Activated naive CD4-positive, alpha-beta T cell treated with anti-CD3 and anti-CD28 coated beads for 36 hours (primary cell): ENCODE results near the gene ARHGEF2. TPM values are rescaled to one million over a fixed set of nuclear protein-coding genes. Genes with fewer than 3 reads are reported as not detected.
"Not testable (repeated sequence)": the region's sequence is repeated elsewhere in the genome, so short reads cannot be mapped to it uniquely, and the experiment has no call there.

Source experiments
- CTCF ChIA-PET: fragments of 350-600 bp; sonication (Branson Sonifier 250); formaldehyde crosslinking; loops from one replicate; lab custom pipeline; 2021; ENCODE audit warnings: antibody characterized with exemption; lab: Charles Lee
- DNase-seq: peaks from one replicate; pipeline ENCODE4 v3.0.0-alpha.2; 2020
- H3K27ac Mint-ChIP-seq: one replicate; pipeline ENCODE4 v1.8.0; 2021; ENCODE audit warnings: mild to moderate bottlenecking, mixed read lengths
- H3K27me3 Mint-ChIP-seq: one replicate; pipeline ENCODE4 v1.8.0; 2021; ENCODE audit warnings: low read depth, mixed read lengths
- H3K36me3 Mint-ChIP-seq: one replicate; pipeline ENCODE4 v1.8.0; 2021; ENCODE audit warnings: low read depth, mixed read lengths
- H3K4me1 Mint-ChIP-seq: one replicate; pipeline ENCODE4 v1.8.0; 2021; ENCODE audit warnings: low read depth, mixed read lengths
- H3K4me3 Mint-ChIP-seq: one replicate; pipeline ENCODE4 v1.8.0; 2021; ENCODE audit warnings: mild to moderate bottlenecking, moderate library complexity, mixed read lengths
- H3K9me3 Mint-ChIP-seq: one replicate; pipeline ENCODE4 v1.8.0; 2021; ENCODE audit warnings: mixed read lengths
- intact Hi-C: fragments of 100-400 bp; cut with micrococcal nuclease; formaldehyde crosslinking; loops from one replicate; pipeline ENCODE4 v1.15.1; 2023
- total RNA-seq, 2 experiments: library from RNA; stranded (reverse); gene quantifications; one replicate each; pipeline ENCODE4 v1.2.3, GENCODE V29; 2021

Gene ARHGEF2
- total RNA-seq, 2 experiments from 2014 or later: 154 to 159 TPM

DNA sequence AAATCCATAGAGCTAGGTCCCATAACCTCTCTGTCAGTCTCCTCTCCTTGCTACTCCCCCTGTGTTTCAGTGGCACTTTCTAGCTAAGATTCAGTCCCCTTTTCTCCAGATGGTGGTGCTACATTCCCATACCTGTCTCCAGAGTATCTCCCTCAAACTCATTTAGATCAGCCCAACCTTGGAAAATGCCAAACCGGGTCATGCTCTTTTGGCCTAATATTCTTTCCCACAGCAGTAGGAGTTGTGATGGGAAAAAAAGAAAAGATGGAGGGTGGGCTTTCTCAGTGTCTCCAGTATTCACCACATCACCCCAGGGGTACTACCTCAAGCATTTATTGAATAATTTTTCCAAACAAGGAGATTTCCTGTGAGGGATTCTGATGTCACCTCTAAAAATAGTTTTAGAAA is 40.1 kb downstream of the ARHGEF2 start:
- no peak overlapping the region for H3K4me3 Mint-ChIP-seq

GRCh38 chr1:155934936-155935590 is 43.3 kb downstream of the ARHGEF2 start:
- intact Hi-C loops: loop anchor here (1.0 kb wide), 10 partner anchors 11 to 403 kb away; partner anchors contain the start of genes ARHGEF2, CCT3, LAMTOR2 and RIT1
- no peak overlapping the region for H3K4me3 Mint-ChIP-seq
- no peaks in the 10 kb centered on the region for H3K9me3 Mint-ChIP-seq
- H3K27ac Mint-ChIP-seq: no peak overlapping the region
- no peaks in the 10 kb centered on the region for H3K27me3 Mint-ChIP-seq
- H3K36me3 Mint-ChIP-seq: peaks cover 26% of the 10 kb centered on the region
- DNase-seq: no peak
- H3K4me1 Mint-ChIP-seq: peaks cover 47% of the 10 kb centered on the region
- CTCF ChIA-PET: interaction anchor here (0.7 to 4.1 kb wide), 7 partner anchors 10 to 131 kb away, joined by 3 to 36 read pairs (median 5); partner anchors contain the start of gene ARHGEF2

More for the DNA sequence above, 40.1 kb downstream of the ARHGEF2 start:
- H3K36me3 Mint-ChIP-seq: peaks cover 3% of the 10 kb centered on the region
- CTCF ChIA-PET: interaction anchor here (0.7 to 5.6 kb wide), 19 partner anchors 8 to 192 kb away, joined by 3 to 135 read pairs (median 4); partner anchors contain the start of gene ARHGEF2
- no peaks in the 10 kb centered on the region for H3K27me3 Mint-ChIP-seq
- peaks cover 48% of the 10 kb centered on the region for H3K4me1 Mint-ChIP-seq
- peak; percentile 69 for DNase-seq
- intact Hi-C loops: loop anchor here (1.0 kb wide), 5 partner anchors 8 to 128 kb away; partner anchors contain the start of gene LAMTOR2
- H3K9me3 Mint-ChIP-seq: no peaks in the 10 kb centered on the region
- peak overlapping the region; percentile 78 for H3K27ac Mint-ChIP-seq

GRCh38 chr1:155934097-155934935 is 44.0 kb downstream of the ARHGEF2 start, which contains the start of gene KHDC4:
KHDC4 (minus strand) TSS chr1:155934413; CDS start chr1:155934373, 40 bp downstream.
- H3K27ac Mint-ChIP-seq: no peak within 1 kb of the TSS
- H3K4me1 Mint-ChIP-seq: peaks cover 46% of the 10 kb centered on the region

DNA sequence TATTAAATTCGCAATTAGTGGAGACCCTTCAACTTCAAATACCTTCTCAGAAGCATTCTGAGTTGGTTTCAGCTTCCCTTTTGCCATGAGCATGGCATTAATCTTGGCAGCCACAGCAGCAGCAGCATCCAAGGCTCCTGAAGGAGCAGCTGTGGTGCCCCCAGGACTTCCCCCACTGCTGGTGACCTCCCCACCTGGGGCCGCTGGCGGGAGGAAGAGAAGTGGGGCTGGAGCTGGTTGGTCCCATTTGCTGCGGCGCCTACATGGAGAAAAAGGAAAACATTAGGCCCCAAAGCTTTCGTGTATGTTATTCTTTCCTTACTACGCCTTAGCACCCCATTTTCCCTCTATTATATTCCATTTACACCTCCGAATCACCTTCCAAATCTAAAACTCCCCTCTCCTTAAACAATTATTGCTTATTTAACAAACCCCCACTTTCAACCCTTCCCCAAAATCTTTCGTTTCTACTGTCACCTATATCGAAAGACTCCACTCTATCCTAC is 44.7 kb downstream of the ARHGEF2 start:
- peaks cover 34% of the 10 kb centered on the region for H3K36me3 Mint-ChIP-seq
- intact Hi-C loops: loop anchor here (1.0 kb wide), 10 partner anchors 13 to 405 kb away; partner anchors contain the start of genes ARHGEF2, CCT3, LAMTOR2 and RIT1
- H3K27me3 Mint-ChIP-seq: no peaks in the 10 kb centered on the region
- no peaks in the 10 kb centered on the region for H3K9me3 Mint-ChIP-seq
- no peak overlapping the region for H3K4me3 Mint-ChIP-seq
- H3K4me1 Mint-ChIP-seq: peaks cover 47% of the 10 kb centered on the region
- H3K27ac Mint-ChIP-seq: no peak overlapping the region
- no peak for DNase-seq
- CTCF ChIA-PET: interaction anchor here (0.6 to 4.1 kb wide), 6 partner anchors 12 to 133 kb away, joined by 3 to 36 read pairs (median 5); no protein-coding TSS in a partner anchor

More at GRCh38 chr1:155934097-155934935, 44.0 kb downstream of the ARHGEF2 start, which contains the start of gene KHDC4:
- Mint-ChIP-seq H3K36me3 (peaks cover 29% of the 10 kb centered on the region), H3K27me3 (no peaks in the 10 kb centered on the region), H3K9me3 (no peaks in the 10 kb centered on the region), H3K4me3 (no peak within 1 kb of the TSS)
- DNase-seq: peak; percentile 97
- intact Hi-C loops: loop anchor here (1.0 kb wide), 10 partner anchors 12 to 404 kb away; partner anchors contain the start of genes ARHGEF2, CCT3, LAMTOR2 and RIT1
- CTCF ChIA-PET: interaction anchor here (0.6 to 4.1 kb wide), 8 partner anchors 13 to 132 kb away, joined by 3 to 36 read pairs (median 5); partner anchors contain the start of gene ARHGEF2

GRCh38 chr1:155932487-155932886 is 45.9 kb downstream of the ARHGEF2 start:
- Mint-ChIP-seq H3K4me1 (peaks cover 40% of the 10 kb centered on the region), H3K9me3 (no peaks in the 10 kb centered on the region), H3K27me3 (no peaks in the 10 kb centered on the region), H3K27ac (no peak overlapping the region), H3K4me3 (peak overlapping the region; percentile 56), H3K36me3 (peaks cover 41% of the 10 kb centered on the region)
- no peak for DNase-seq
- CTCF ChIA-PET: interaction anchor here (0.6 to 4.1 kb wide), 10 partner anchors 9 to 197 kb away, joined by 3 to 36 read pairs (median 5); no protein-coding TSS in a partner anchor
- intact Hi-C loops: no loop called here

DNA sequence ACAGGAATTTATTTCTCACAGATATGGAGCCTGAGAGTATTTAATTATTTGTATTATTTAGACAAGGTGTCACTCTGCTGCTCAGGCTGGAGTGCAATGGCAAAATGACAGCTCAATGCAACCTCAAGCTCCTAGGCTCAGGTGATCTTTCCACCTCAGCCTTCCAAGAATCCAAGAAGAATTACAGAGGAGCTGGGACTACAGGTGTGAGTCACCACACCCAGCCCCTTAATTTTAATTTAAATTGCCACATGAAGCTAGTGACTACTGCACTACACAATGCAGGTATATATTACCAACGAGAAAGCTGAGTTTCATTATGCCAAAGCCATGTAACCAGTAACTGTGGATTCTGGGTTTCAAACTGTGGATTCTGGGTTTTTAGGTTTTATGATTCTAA is 46.3 kb downstream of the ARHGEF2 start:
- no peak overlapping the region for H3K27ac Mint-ChIP-seq
- H3K27me3 Mint-ChIP-seq: no peaks in the 10 kb centered on the region
- H3K9me3 Mint-ChIP-seq: no peaks in the 10 kb centered on the region
- intact Hi-C loops: no loop called here
- peaks cover 41% of the 10 kb centered on the region for H3K36me3 Mint-ChIP-seq
- DNase-seq: no peak
- H3K4me1 Mint-ChIP-seq: peaks cover 40% of the 10 kb centered on the region
- CTCF ChIA-PET: interaction anchor here (0.6 to 4.1 kb wide), 9 partner anchors 9 to 198 kb away, joined by 3 to 36 read pairs (median 5); no protein-coding TSS in a partner anchor
- peak overlapping the region; percentile 34 for H3K4me3 Mint-ChIP-seq

- no peak for DNase-seq
- Mint-ChIP-seq H3K4me1 (peaks cover 40% of the 10 kb centered on the region), H3K27ac (peak overlapping the region; percentile 59), H3K27me3 (no peaks in the 10 kb centered on the region), H3K4me3 (peak overlapping the region; percentile 34), H3K36me3 (peaks cover 47% of the 10 kb centered on the region), H3K9me3 (no peaks in the 10 kb centered on the region)
- CTCF ChIA-PET: interaction anchor here (0.6 to 4.1 kb wide), 9 partner anchors 8 to 135 kb away, joined by 3 to 36 read pairs (median 5); no protein-coding TSS in a partner anchor
- intact Hi-C loops: no loop called here
These were observed 46.9 kb downstream of the ARHGEF2 start for GRCh38 chr1:155931332-155932038.

DNA sequence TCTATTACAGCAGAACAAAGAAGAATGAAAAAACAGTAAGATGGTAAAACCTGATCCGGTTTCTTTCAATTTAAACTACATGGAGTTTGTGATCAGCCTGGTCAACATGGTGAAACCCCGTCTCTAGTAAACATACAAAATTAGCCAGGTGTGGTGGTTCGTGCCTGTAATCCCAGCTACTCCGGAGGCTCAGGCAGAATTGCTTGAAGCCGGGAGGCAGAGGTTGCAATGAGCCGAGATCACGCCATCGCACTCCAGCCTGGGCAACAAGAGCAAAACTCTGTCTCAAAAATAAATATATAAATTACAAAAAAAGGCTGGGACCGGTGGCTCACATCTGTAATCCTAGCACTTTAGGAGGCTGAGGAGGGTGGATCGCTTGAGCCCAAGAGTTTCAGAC is 47.6 kb downstream of the ARHGEF2 start:
- DNase-seq, intact Hi-C loops, H3K9me3 Mint-ChIP-seq, H3K4me3 Mint-ChIP-seq, H3K27me3 Mint-ChIP-seq, H3K27ac Mint-ChIP-seq: not testable (repeated sequence)
- CTCF ChIA-PET: interaction anchor here (0.6 to 1.6 kb wide), 7 partner anchors 10 to 62 kb away, joined by 3 to 8 read pairs (median 3); no protein-coding TSS in a partner anchor
- H3K4me1 Mint-ChIP-seq: peaks cover 40% of the 10 kb centered on the region
- H3K36me3 Mint-ChIP-seq: peaks cover 55% of the 10 kb centered on the region

- Mint-ChIP-seq H3K4me3 (no peak overlapping the region), H3K27ac (peak overlapping the region; percentile 44), H3K4me1 (peaks cover 40% of the 10 kb centered on the region)
These were observed 49.3 kb downstream of the ARHGEF2 start for GRCh38 chr1:155929057-155929456.

GRCh38 chr1:155925506-155925905 is 52.8 kb downstream of the ARHGEF2 start:
- Mint-ChIP-seq H3K36me3 (peaks cover 60% of the 10 kb centered on the region), H3K27ac (no peak overlapping the region), H3K27me3 (no peaks in the 10 kb centered on the region), H3K9me3 (no peaks in the 10 kb centered on the region), H3K4me3 (no peak overlapping the region), H3K4me1 (peaks cover 21% of the 10 kb centered on the region)
- CTCF ChIA-PET: no interaction called here
- DNase-seq: no peak
- intact Hi-C loops: no loop called here

More at GRCh38 chr1:155929057-155929456, 49.3 kb downstream of the ARHGEF2 start:
- intact Hi-C loops: no loop called here
- Mint-ChIP-seq H3K27me3 (no peaks in the 10 kb centered on the region), H3K36me3 (peaks cover 61% of the 10 kb centered on the region), H3K9me3 (no peaks in the 10 kb centered on the region)
- no peak for DNase-seq
- CTCF ChIA-PET: interaction anchor here (1.0 kb wide), 1 partner anchor 20 kb away, joined by 3 read pairs; no protein-coding TSS in a partner anchor

DNA sequence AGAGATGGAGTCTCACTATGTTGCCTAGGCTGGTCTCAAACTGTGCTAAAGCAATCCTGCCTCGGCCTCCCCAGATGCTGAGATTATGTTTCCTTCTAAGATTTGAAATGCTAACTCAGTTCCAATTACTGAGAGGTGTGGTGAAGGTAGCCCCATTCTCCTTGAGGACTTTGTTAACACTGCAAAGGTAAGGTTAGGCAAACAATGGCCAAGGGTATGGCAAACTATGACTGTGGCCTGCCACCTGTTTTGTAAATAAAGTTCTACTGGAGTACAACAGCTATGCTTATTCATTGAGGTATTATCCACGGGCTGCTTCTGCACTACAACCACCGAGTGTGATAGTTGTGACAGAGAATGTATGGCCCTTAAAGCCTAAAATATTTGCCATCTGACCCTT is 57.6 kb downstream of the ARHGEF2 start:
- no peaks in the 10 kb centered on the region for H3K27me3 Mint-ChIP-seq
- H3K4me1 Mint-ChIP-seq: peaks cover 11% of the 10 kb centered on the region
- no peak for DNase-seq
- CTCF ChIA-PET: interaction anchor here (0.6 to 1.5 kb wide), 3 partner anchors 10 to 69 kb away, joined by 3 to 5 read pairs (median 3); no protein-coding TSS in a partner anchor
- no peaks in the 10 kb centered on the region for H3K9me3 Mint-ChIP-seq
- intact Hi-C loops: no loop called here
- peaks cover 56% of the 10 kb centered on the region for H3K36me3 Mint-ChIP-seq
- H3K27ac Mint-ChIP-seq: no peak overlapping the region
- H3K4me3 Mint-ChIP-seq: no peak overlapping the region
